Gastrocnemius medialis (tissue), 4 donors: ENCODE measurements around the gene MBOAT7.

ENCODE experiments used
- POLR2A ChIP-seq, 2 donors: fragments of 450-650 bp; IDR thresholded peaks; one replicate each; pipeline ENCODE4 v1.6.1; 2017; ENCODE audit warnings: antibody characterized with exemption in 2 of 2, mild to moderate bottlenecking in 2 of 2, moderate library complexity in 2 of 2
- TF ChIP-seq, protein P1 (sequence below), 5 experiments: fragments of 450-650 bp in 3 of 5; fragments of 200-600 bp in 2 of 5; sonication (generic) in 2 of 5; IDR thresholded peaks in 4 of 5; conservative IDR thresholded peaks in 1 of 5; 1 replicate in 4 of 5; 2 replicates in 1 of 5; pipeline ENCODE4 v1.5.1; 2016 to 2019; ENCODE audit warnings: antibody characterized with exemption in 5 of 5, mild to moderate bottlenecking in 3 of 5, moderate library complexity in 3 of 5

GRCh38 chr19:54216869-54217268, 27.5 kb upstream of the MBOAT7 start:
- TF ChIP-seq, protein P1, sequence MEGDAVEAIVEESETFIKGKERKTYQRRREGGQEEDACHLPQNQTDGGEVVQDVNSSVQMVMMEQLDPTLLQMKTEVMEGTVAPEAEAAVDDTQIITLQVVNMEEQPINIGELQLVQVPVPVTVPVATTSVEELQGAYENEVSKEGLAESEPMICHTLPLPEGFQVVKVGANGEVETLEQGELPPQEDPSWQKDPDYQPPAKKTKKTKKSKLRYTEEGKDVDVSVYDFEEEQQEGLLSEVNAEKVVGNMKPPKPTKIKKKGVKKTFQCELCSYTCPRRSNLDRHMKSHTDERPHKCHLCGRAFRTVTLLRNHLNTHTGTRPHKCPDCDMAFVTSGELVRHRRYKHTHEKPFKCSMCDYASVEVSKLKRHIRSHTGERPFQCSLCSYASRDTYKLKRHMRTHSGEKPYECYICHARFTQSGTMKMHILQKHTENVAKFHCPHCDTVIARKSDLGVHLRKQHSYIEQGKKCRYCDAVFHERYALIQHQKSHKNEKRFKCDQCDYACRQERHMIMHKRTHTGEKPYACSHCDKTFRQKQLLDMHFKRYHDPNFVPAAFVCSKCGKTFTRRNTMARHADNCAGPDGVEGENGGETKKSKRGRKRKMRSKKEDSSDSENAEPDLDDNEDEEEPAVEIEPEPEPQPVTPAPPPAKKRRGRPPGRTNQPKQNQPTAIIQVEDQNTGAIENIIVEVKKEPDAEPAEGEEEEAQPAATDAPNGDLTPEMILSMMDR (IDR thresholded peaks at IDR 0.05 in 4 of 5, conservative IDR thresholded peaks at IDR 0.05 in 1 of 5): no peak
- no peak for TF ChIP-seq POLR2A (IDR thresholded peaks at IDR 0.05)
